Fibroblast of upper back skin (primary cell): ENCODE measurements around the gene PADI2.

Experiments
- DNase-seq: peaks from one replicate; pipeline ENCODE4 v3.0.0-alpha.2; 2013

The PADI2 gene

DNA sequence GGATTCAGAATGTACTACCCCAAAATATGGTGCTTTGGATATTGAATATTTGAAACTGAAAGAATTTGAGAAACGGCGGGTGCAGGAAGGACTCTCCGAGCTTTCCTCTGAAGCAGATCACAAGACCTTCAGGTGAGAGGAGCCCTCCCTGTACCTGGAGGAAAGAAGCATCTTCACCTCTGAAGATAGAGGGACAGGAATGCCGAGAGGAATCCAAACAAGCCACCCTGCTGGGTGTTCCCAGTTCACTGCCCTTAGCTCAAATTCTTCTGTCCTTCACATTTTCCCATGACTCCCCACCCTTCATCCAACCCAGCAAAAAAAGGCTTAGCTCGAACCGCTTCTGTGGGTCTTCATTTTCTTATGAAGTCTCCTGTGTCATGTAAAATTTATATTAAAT is 18.2 kb upstream of the PADI2 start:
- DNase-seq, result no peak

GRCh38 chr1:17136936-17137335 is 17.7 kb upstream of the PADI2 start:
- no peak for DNase-seq

- no peak for DNase-seq
These were observed 16.9 kb upstream of the PADI2 start for GRCh38 chr1:17136145-17136544.

DNA sequence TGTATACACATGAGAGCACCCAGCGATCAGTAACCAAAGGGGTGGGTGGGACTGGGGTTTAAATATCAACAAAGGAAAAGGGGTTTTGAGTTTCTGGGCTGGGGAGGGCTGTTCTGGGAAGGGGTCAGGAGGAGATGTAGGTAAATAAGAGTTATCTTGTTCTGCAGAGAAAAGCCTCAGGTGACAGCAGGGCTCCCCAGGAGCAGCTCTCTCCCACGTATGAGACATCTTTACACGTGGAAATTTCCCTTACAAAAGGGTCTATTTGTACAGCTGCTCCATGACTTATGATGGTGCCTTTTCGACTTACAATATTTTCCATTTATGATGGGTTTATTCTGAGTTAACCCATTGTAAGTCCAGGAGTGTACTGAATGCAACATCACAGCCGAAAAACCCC is 16.3 kb upstream of the PADI2 start:
- no peak for DNase-seq

GRCh38 chr1:17134724-17135123 is 15.5 kb upstream of the PADI2 start:
- no peak for DNase-seq

GRCh38 chr1:17134034-17134433 is 14.8 kb upstream of the PADI2 start:
- DNase-seq, result no peak

- DNase-seq, result no peak
These were observed 10.9 kb upstream of the PADI2 start for GRCh38 chr1:17130138-17130635.

GRCh38 chr1:17128361-17128760 is 9.1 kb upstream of the PADI2 start:
- DNase-seq, result peak; percentile 97

GRCh38 chr1:17125756-17126237 is 6.5 kb upstream of the PADI2 start:
- peak; percentile 75 for DNase-seq

GRCh38 chr1:17123196-17124045 is 4.2 kb upstream of the PADI2 start:
- no peak for DNase-seq

- DNase-seq, result no peak
These were observed 3.4 kb upstream of the PADI2 start for GRCh38 chr1:17122521-17123164.

DNA sequence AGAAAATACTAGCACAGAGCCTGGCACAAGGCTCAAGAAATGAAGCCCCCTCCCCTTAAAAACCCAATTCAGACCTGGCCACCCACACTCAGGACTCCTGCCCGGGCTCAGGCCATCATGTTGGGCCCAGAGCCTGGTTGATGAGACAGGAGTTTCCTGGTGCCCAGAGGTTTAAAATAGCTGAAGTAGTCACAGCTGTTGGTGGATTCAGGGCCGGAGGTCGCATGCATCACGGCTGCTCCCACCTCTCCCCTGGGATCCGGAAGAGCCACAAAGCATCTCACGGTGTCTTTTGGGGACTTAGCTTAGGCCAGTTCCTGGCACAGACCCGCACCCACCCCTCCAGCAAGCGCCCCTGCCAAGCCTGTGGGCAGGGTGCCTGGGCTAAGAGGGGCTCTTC is 2.6 kb upstream of the PADI2 start:
- DNase-seq, result no peak

- peak; percentile 66 for DNase-seq
These were observed 1.9 kb upstream of the PADI2 start for GRCh38 chr1:17120962-17121837.

GRCh38 chr1:17120481-17120877 is 1.2 kb upstream of the PADI2 start:
- no peak for DNase-seq

DNA sequence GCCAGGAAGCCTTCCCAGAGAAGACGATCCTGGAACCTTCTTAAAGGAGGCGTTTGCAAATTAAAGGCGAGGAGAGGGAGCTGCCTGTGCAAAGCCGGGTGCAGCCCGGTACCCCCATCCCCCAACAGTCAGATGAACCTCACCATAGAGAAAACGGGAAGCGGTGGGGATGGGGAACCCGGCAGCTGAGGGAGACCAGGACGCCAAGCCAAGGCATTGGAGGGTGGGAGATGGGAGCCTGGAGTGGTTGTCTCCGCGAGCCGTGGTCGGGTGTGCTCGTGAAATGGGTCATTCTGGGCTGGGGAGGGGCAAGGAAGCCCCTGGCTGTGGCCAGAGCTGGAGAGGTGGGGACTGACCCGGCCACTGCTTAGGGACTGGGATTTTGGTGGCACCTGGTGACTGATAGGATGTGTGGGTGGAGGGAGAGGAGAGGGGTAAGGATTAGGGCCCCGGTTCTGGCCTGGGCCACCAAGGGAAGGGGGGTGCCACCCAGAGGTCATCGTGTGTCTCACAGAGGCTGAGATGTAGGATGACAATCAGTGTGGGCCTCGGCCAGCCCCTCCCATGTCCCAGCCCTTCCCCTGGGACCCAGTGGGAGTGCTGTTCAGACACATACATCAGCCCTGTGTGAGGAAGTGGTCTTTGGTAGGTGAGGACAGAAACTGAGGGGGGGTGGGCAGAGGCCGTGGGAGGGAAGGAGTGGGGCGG is 676 bp upstream of the PADI2 start:
- no peak for DNase-seq

DNA sequence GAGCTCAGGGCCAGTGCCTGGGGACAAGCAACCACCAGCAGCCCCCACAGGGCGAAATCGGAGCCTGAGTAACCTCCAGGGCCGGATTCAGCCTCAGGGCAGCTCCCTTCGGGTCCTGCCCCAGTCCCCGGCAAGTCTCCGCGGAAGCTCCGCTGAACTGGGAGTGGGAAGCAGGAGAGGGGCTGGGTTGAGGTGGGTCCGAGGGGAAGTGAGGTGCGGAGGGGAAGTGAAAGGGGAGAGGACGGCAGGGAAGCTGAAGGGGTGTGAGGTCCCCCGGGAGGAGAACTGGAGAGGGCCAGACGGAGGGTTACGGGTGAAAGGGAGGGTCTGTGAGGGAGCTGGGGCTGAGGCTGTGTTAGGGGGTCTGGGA is 560 bp downstream of the PADI2 start:
- no peak for DNase-seq

DNA sequence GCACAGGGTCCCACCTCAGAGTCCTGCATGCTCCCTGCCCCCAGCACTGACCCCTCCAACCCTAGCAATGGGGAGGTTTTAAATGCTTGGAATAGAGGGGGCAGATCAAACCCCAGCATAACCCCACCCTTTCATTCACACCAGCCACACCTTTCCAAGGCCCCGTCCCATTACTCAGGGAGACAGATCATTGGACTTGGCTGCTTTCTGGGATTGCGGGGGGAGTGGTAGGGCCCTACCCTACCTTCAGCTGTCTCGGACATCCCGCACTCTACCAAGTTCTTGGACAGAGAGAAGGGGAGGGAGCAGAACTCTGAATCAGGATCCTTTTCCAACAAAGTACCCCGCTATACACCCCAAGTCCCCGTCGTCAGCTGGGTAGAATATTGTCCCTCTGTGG is 983 bp downstream of the PADI2 start:
- DNase-seq, result no peak

DNA sequence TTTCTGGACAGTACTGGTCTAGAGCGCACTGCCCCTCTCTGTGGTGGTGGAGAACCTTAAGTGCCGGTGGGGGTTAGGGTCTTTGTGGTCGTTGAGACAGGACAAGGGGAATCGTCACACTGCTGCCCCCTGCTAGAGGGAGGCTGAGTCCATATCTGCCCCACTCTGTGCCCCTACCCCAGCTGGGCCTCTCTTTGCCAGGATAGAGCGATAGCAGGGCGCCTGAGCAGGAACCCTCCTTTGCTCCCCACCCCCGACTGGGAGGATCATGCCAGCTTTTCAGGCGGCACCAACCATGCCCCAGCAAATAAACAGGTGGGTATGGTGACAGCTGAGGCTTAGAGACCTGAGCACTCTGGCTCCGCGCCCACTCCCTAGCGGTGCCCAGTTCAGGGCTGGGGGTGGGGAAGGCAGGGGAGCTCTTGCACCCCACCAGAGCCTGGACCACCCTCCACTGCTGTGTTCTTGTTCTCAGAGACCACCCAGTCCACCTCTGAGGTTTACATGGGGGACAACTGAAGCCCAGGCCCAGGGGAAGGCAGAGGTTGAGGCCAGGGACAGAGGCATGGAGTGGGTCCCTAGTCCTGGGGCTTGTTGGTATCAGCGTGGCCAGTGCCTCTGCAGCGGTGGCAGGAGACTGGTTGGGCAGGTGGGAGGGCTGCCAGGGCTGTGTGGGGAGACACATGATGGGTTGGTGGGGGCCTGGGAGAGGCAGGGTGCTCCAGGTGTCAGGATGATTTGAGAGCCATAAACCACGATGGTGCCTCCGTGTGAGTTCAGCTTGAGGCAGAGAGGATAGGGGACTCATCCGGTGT is 1.6 kb downstream of the PADI2 start:
- DNase-seq, result no peak

DNA sequence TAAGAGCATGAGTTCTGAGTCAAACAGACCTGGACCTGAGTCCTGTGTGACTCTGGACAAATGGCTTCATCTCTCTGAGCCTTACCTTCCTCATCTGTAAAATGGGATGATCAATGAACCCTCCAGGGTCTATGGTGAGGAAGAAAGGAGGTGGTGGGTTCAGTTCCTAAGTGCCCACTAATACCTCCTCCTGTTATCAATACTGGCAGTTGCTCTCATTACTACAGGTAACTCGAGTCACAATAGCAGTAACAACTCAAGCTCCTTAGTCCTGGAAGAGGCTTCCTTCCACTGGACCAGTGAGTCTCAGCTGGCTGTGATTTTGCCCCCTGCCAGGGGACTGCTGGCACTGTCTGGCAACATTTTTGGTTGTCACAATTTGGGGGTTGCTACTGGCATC is 2.6 kb downstream of the PADI2 start:
- no peak for DNase-seq

GRCh38 chr1:17113963-17114362 is 5.3 kb downstream of the PADI2 start:
- no peak for DNase-seq

- no peak for DNase-seq
These were observed 6.6 kb downstream of the PADI2 start for GRCh38 chr1:17112496-17113236.
